ENCODE results near the gene TMC1. TPM values are rescaled to one million over a fixed set of nuclear protein-coding genes. Genes with fewer than 3 reads are reported as not detected.
A peak's percentile ranks its signal among the peaks of the same experiment; 100 is the strongest.

The TMC1 gene
- total and polyA plus RNA-seq, 2 of the 13 experiments (the other 11 are each of a cell fraction or from before 2014, with no cell fraction given): 0.02 to 0.03 TPM

- Histone ChIP-seq H3K9ac (ENCODE audit: insufficient read depth, low read depth, low read length) (no peak overlapping the region), H3K4me1 (ENCODE audit: insufficient read depth, low read length) (peaks cover 13% of the 10 kb centered on the region), H3K9me3 (ENCODE audit: low read length) (no peaks in the 10 kb centered on the region), H2AFZ (ENCODE audit: low read length) (no peak overlapping the region), H3K36me3 (replicated peaks in 1 of 2; ENCODE audit: control insufficient read depth in 1 of 2, insufficient read depth in 2 of 2, low read length in 2 of 2) (no peaks in the 10 kb centered on the region), H3K79me2 (ENCODE audit: insufficient read depth, low read length) (no peaks in the 10 kb centered on the region), H3K27me3 (ENCODE audit: control insufficient read depth in 1 of 2, insufficient read depth in 2 of 2, low read length in 2 of 2) (no peaks in the 10 kb centered on the region), H4K20me1 (ENCODE audit: insufficient read depth, low read length) (no peaks in the 10 kb centered on the region), H3K27ac (ENCODE audit: extremely low read length, insufficient read depth, low read length) (no peak overlapping the region), H3K4me3 (replicated peaks in 1 of 3; ENCODE audit: insufficient read depth in 1 of 3, low read depth in 2 of 3, low read length in 3 of 3) (0 out of 6 replicates have a peak overlapping the region, but pooled peaks of 1 of the 3 experiments have one; percentile 25), H3K4me2 (ENCODE audit: low read depth, low read length) (peak overlapping the region; percentile 54)
- in situ Hi-C loops (cut with HindIII; ENCODE audit: extremely low pct_ligation_motif_present, low pct_unique_long_range_greater_than_20kb) (no loop called here), intact Hi-C loops (cut with micrococcal nuclease; ENCODE audit: unreplicated experiment) (no loop called here)
- FAIRE-seq (no peak), ATAC-seq (peak; percentile 89), DNase-seq (ENCODE audit: low spot score) (peak; percentile 10)
- BruUV-seq (replicated peaks): no TSS peak
- TF ChIP-seq, protein P1, sequence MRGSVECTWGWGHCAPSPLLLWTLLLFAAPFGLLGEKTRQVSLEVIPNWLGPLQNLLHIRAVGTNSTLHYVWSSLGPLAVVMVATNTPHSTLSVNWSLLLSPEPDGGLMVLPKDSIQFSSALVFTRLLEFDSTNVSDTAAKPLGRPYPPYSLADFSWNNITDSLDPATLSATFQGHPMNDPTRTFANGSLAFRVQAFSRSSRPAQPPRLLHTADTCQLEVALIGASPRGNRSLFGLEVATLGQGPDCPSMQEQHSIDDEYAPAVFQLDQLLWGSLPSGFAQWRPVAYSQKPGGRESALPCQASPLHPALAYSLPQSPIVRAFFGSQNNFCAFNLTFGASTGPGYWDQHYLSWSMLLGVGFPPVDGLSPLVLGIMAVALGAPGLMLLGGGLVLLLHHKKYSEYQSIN (CRISPR knock-in tag; IDR thresholded peaks at IDR 0.05; ENCODE audit: borderline replicate concordance): no peak
- TF ChIP-seq, protein P2, sequence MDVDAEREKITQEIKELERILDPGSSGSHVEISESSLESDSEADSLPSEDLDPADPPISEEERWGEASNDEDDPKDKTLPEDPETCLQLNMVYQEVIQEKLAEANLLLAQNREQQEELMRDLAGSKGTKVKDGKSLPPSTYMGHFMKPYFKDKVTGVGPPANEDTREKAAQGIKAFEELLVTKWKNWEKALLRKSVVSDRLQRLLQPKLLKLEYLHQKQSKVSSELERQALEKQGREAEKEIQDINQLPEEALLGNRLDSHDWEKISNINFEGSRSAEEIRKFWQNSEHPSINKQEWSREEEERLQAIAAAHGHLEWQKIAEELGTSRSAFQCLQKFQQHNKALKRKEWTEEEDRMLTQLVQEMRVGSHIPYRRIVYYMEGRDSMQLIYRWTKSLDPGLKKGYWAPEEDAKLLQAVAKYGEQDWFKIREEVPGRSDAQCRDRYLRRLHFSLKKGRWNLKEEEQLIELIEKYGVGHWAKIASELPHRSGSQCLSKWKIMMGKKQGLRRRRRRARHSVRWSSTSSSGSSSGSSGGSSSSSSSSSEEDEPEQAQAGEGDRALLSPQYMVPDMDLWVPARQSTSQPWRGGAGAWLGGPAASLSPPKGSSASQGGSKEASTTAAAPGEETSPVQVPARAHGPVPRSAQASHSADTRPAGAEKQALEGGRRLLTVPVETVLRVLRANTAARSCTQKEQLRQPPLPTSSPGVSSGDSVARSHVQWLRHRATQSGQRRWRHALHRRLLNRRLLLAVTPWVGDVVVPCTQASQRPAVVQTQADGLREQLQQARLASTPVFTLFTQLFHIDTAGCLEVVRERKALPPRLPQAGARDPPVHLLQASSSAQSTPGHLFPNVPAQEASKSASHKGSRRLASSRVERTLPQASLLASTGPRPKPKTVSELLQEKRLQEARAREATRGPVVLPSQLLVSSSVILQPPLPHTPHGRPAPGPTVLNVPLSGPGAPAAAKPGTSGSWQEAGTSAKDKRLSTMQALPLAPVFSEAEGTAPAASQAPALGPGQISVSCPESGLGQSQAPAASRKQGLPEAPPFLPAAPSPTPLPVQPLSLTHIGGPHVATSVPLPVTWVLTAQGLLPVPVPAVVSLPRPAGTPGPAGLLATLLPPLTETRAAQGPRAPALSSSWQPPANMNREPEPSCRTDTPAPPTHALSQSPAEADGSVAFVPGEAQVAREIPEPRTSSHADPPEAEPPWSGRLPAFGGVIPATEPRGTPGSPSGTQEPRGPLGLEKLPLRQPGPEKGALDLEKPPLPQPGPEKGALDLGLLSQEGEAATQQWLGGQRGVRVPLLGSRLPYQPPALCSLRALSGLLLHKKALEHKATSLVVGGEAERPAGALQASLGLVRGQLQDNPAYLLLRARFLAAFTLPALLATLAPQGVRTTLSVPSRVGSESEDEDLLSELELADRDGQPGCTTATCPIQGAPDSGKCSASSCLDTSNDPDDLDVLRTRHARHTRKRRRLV (CRISPR knock-in tag; IDR thresholded peaks at IDR 0.05): no peak
- TF ChIP-seq PAF1 (CRISPR knock-in tag; IDR thresholded peaks at IDR 0.05): no peak
- no peak for TF ChIP-seq ZNF879 (CRISPR knock-in tag; IDR thresholded peaks at IDR 0.05)
- no peak for TF ChIP-seq ZNF451 (CRISPR knock-in tag; IDR thresholded peaks at IDR 0.05)
- no peak for TF ChIP-seq ZNF772 (CRISPR knock-in tag; IDR thresholded peaks at IDR 0.05)
- TF ChIP-seq PHF21A (CRISPR knock-in tag; IDR thresholded peaks at IDR 0.05): no peak
- no peak for TF ChIP-seq JUND (CRISPR knock-in tag; IDR thresholded peaks at IDR 0.05)
- TF ChIP-seq ZFAT (CRISPR knock-in tag; conservative IDR thresholded peaks at IDR 0.05): no peak
- peak; percentile 73 for TF ChIP-seq FOSL2 (CRISPR knock-in tag; IDR thresholded peaks at IDR 0.05)
- TF ChIP-seq JUNB (CRISPR knock-in tag; IDR thresholded peaks at IDR 0.05; ENCODE audit: borderline replicate concordance): no peak
- no peak for TF ChIP-seq ARID5B (CRISPR knock-in tag; IDR thresholded peaks at IDR 0.05)
- TF ChIP-seq ZNF263 (CRISPR knock-in tag; IDR thresholded peaks at IDR 0.05): peak; percentile 86
- ChIA-PET CTCF (ENCODE audit: low intra/inter-chr PET ratio, low total read pairs) (no interaction called here), POLR2A (no interaction called here)
- WGBS (ENCODE audit: low lambda C conversion rate): 31% methylated on average over 18 of the region's 19 CpGs
Measured at GRCh38 chr9:72526901-72527800, 5.7 kb downstream of the TMC1 start.

Data from HepG2 (cell line).